ENCODE results near the gene SPINT4.
"Not testable (repeated sequence)": the region's sequence is repeated elsewhere in the genome, so short reads cannot be mapped to it uniquely, and the experiment has no call there.

Gene SPINT4

DNA sequence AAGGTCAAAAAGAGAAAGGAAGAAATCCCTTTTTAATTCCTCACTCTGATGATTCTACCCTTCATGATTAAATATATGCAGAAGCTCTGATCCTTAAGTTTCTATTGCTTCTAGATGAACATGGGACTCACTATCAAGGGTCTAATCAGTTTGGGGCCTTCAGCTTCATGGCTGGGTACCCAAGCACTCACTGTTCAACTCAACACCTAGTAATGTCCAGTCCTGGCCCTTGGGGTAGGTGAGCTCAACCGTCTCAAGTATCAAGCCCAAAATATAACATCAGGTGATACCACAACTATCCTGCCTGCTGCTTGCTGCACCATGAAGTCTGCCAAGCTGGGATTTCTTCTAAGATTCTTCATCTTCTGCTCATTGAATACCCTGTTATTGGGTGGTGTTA is at the start of gene SPINT4:
Gene SPINT4, plus strand, starts transcription at position 301 of the 400 bp plus-strand sequence. Its CDS starts 21 bp downstream, at position 322.
- no peak for TF ChIP-seq CTCF (IDR thresholded peaks at IDR 0.05; ENCODE audit: low read length, missing control alignments)
- H3K4me3 ChIP-seq (replicated peaks; ENCODE audit: low read depth, low read length) = no peak within 1 kb of the TSS
- no peak for DNase-seq (ENCODE audit: low read depth)

DNA sequence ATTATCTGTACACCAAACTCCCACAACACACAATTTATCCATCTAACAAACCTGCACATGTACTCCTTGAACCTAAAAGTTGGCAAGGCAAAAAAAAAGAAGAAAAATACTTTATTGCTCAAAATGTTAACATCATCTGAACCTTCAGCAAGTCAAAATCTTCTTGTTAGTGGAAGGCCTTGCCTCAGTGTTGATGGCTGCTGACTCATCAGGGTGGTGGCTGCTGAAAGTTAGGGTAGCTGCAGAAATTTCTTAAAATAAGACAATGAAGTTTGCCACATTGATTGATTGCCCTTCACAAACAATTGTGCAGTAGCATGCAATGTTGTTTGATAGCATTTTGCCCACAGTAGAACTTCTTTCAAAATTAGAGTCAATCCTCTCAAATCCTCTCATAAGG is 49.4 kb upstream of the SPINT4 start:
- H3K4me3 ChIP-seq (replicated peaks; ENCODE audit: low read depth, low read length) = no peak overlapping the region
- no peak for TF ChIP-seq CTCF (IDR thresholded peaks at IDR 0.05; ENCODE audit: low read length, missing control alignments)
- DNase-seq (ENCODE audit: low read depth) = no peak

DNA sequence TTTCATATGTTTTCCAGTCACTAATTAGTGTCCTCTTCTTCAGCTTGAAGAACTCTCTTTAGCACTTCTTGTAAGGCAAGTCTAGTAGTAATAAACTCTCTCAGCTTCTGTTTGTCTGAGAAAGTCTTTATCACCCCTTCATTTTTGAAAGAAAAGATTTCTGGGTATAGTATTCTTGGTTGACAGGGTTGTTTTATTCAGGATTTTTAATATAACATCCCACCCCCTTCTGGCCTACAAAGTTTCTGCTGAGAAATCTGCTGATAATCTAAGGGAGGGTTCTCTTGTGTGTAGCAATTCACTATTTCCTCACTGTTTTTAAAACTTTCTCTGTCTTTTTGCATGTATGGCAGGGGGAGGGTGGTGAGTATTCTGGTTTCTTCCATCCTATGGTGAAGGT is 42.5 kb upstream of the SPINT4 start:
- DNase-seq (ENCODE audit: low read depth) = no peak
- TF ChIP-seq CTCF (IDR thresholded peaks at IDR 0.05; ENCODE audit: low read length, missing control alignments) = no peak
- H3K4me3 ChIP-seq (replicated peaks; ENCODE audit: low read depth, low read length) = no peak overlapping the region

GRCh38 chr20:45685896-45686295 is 36.3 kb upstream of the SPINT4 start:
- H3K4me3 ChIP-seq (replicated peaks; ENCODE audit: low read depth, low read length) = no peak overlapping the region
- DNase-seq (ENCODE audit: low read depth) = peak; percentile 0
- peak; percentile 5 for TF ChIP-seq CTCF (IDR thresholded peaks at IDR 0.05; ENCODE audit: low read length, missing control alignments)

- not testable (repeated sequence) for DNase-seq (ENCODE audit: low read depth); H3K4me3 ChIP-seq (replicated peaks; ENCODE audit: low read depth, low read length)
Observed at GRCh38 chr20:45693346-45693745, 28.8 kb upstream of the SPINT4 start.

DNA sequence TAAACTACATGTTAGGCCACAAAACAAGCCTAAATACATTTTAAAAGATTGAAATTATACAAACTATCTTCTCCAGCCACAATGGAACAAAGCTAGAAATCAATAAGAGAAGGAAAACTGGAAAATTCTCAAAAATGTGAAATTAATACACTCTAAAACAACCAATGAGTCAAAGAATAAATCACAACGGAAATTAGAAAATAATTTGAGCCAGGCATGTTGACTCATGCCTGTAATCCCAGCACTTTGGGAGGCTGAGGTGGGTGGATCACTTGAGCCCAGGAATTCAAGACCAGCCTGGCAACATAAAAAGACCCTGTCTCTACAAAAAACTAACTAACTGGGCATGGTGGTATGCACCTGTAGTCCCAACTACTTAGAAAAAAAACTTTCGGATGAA is 26.7 kb upstream of the SPINT4 start:
- no peak overlapping the region for H3K4me3 ChIP-seq (replicated peaks; ENCODE audit: low read depth, low read length)
- TF ChIP-seq CTCF (IDR thresholded peaks at IDR 0.05; ENCODE audit: low read length, missing control alignments) = no peak
- no peak for DNase-seq (ENCODE audit: low read depth)

- DNase-seq (ENCODE audit: low read depth) = no peak
- no peak for TF ChIP-seq CTCF (IDR thresholded peaks at IDR 0.05; ENCODE audit: low read length, missing control alignments)
- H3K4me3 ChIP-seq (replicated peaks; ENCODE audit: low read depth, low read length) = no peak overlapping the region
Observed at GRCh38 chr20:45701104-45701503, 21.0 kb upstream of the SPINT4 start.

- H3K4me3 ChIP-seq (replicated peaks; ENCODE audit: low read depth, low read length) = no peak within 1 kb of the TSS
- TF ChIP-seq CTCF (IDR thresholded peaks at IDR 0.05; ENCODE audit: low read length, missing control alignments) = no peak
- no peak for DNase-seq (ENCODE audit: low read depth)
Observed at GRCh38 chr20:45701873-45702272, 20.3 kb upstream of the SPINT4 start, which contains the start of gene WFDC13. WFDC13 (plus strand) TSS chr20:45702038; CDS start chr20:45702124, 86 bp downstream.

Measured in fibroblast of pulmonary artery (primary cell).